Bronchial epithelial cell (primary cell): ENCODE measurements around the gene C10orf120. TPM values are rescaled to one million over a fixed set of nuclear protein-coding genes. Genes with fewer than 3 reads are reported as not detected.

Source experiments
- DNase-seq: peaks from one replicate; pipeline ENCODE4 v3.0.0-alpha.2; 2010; ENCODE audit warnings: low read depth
- FAIRE-seq: peaks from 2 replicates; lab custom pipeline; 2011; peaks lifted over from hg19 to GRCh38; lab: Jason Lieb, UNC
- H3K27me3 ChIP-seq: 2 replicates; pipeline ENCODE4 v1.5.1; 2011; ENCODE audit warnings: low read length; ENCODE audit not compliant: control insufficient read depth, insufficient read depth
- H3K36me3 ChIP-seq: 2 replicates; pipeline ENCODE4 v1.5.1; 2011; ENCODE audit warnings: low read length; ENCODE audit not compliant: control insufficient read depth, insufficient read depth
- H3K4me3 ChIP-seq: 2 replicates; pipeline ENCODE4 v1.5.1; 2011; ENCODE audit warnings: mild to moderate bottlenecking, low read depth, low read length, control low read depth
- CTCF ChIP-seq: IDR thresholded peaks from 2 replicates; pipeline ENCODE4 v1.5.1; 2011; ENCODE audit warnings: mild to moderate bottlenecking, moderate library complexity, low read length, control low read depth, inconsistent platforms; ENCODE audit not compliant: insufficient read depth, severe bottlenecking
- total RNA-seq: library from RNA; depleted of rRNA; stranded (reverse); fragments of >200 nt; gene quantifications from 2 replicates; pipeline ENCODE4 v1.2.1, GENCODE V29; 2014

The C10orf120 gene
- total RNA-seq, 1 donor from 2014 or later, result not detected

GRCh38 chr10:122682522-122682921 is 17.1 kb downstream of the C10orf120 start:
- no peak for TF ChIP-seq CTCF
- Histone ChIP-seq H3K27me3 (no peaks in the 10 kb centered on the region), H3K4me3 (no peak overlapping the region), H3K36me3 (no peaks in the 10 kb centered on the region)
- DNase-seq, result no peak
- FAIRE-seq, result no peak

- no peak for DNase-seq
- no peaks in the 10 kb centered on the region for H3K36me3 ChIP-seq
- no peak for FAIRE-seq
- H3K4me3 ChIP-seq, result no peak overlapping the region
- no peaks in the 10 kb centered on the region for H3K27me3 ChIP-seq
- TF ChIP-seq CTCF, result no peak
These were observed 21.4 kb downstream of the C10orf120 start for GRCh38 chr10:122678266-122678665.

- H3K4me3 ChIP-seq, result no peak overlapping the region
- H3K27me3 ChIP-seq, result no peaks in the 10 kb centered on the region
- TF ChIP-seq CTCF, result no peak
- FAIRE-seq (no peak), DNase-seq (no peak)
- H3K36me3 ChIP-seq, result no peaks in the 10 kb centered on the region
These were observed 24.4 kb downstream of the C10orf120 start for GRCh38 chr10:122675278-122675677.

- Histone ChIP-seq H3K36me3 (no peaks in the 10 kb centered on the region), H3K4me3 (no peak overlapping the region), H3K27me3 (no peaks in the 10 kb centered on the region)
- no peak for DNase-seq
- FAIRE-seq, result no peak
- no peak for TF ChIP-seq CTCF
These were observed 24.9 kb downstream of the C10orf120 start for GRCh38 chr10:122674781-122675180.

DNA sequence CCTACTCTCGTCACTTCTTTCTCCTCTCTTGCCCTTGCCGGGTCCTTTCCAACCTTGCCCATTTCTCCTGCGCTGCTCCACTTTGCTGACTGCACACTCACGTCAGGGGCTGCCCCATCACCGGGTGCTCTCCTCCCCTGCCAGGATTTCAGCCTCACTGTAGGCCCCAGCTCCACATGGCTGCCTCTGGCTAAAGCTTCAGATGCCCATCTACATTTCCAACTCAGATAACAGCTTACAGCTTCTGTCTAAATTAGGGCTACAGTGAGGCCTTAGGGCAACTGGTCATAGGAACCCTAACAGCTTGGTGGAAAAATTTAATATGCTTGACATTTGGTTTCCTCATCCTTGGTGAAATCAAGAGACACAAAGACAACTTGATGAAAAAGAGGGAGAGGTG is 25.9 kb downstream of the C10orf120 start:
- no peaks in the 10 kb centered on the region for H3K36me3 ChIP-seq
- no peak for TF ChIP-seq CTCF
- DNase-seq, result no peak
- no peaks in the 10 kb centered on the region for H3K27me3 ChIP-seq
- no peak for FAIRE-seq
- H3K4me3 ChIP-seq, result no peak overlapping the region

DNA sequence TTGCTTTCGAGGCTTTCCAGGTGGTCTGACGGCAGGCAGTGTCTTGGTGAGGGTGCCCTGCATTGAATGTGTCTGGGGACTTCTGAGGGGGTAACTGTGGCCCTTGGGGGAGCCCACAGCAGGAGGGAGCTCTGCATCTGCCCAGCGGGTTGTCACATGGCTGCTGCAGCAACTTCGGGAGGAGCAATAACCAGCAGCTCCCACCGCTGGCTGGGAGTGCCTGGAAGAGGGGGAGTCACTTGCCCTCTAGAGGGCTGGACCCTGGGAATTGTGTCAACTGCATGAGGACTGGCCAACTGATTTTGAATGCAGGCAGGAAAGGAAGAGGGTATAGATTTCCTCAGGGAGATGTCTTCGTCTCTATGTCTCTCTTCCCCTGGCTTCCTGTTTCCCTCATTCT is 26.4 kb downstream of the C10orf120 start:
- no peak overlapping the region for H3K4me3 ChIP-seq
- no peak for DNase-seq
- TF ChIP-seq CTCF, result no peak
- no peaks in the 10 kb centered on the region for H3K27me3 ChIP-seq
- no peaks in the 10 kb centered on the region for H3K36me3 ChIP-seq
- FAIRE-seq, result no peak
